ENCODE data around the gene SPAG4.

DNA sequence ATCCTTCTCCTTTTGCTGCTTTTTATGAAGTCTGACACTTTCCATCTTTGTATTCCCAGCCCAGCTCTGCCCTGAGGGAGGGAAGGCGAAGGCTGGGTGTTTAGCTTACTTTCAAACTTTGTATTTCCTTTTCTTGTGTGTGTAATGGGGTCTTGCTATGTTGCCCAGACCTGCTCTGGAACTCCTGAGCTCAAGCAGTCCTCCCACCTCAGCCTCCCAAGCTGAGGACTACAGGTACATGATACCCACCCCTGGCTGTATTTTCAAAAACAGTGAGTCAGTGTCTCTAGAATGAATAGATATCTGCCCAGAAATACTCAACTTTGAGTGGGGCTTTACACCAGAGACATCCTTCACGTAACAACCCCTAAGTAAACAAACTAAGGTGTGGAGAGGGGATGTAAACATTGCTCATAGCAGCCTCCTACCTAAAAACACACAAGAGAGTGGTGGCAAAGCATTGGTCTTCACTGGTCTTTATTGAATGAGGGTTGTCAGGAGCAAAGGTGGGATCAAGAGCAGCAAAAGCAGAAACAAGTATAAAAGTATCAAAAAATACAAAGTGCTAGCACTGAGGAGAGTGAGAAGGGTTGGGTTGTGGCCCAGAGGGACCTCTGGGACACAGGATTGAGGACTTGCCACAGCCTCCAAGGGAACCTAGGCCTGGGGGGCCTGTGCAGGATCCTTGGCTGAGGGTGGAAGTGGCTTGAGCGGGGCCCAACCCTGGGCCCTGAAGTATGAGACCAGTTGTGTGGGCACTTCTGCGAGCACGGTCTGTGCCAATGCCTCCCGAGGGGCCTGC is 10.2 kb downstream of the SPAG4 start:
- TF ChIP-seq POLR2AphosphoS5 (IDR thresholded peaks at IDR 0.05; ENCODE audit: low read depth, low read length) (no peak), POLR2A (IDR thresholded peaks at IDR 0.05; ENCODE audit: low read depth, low read length) (no peak), TAF1 (IDR thresholded peaks at IDR 0.05; ENCODE audit: low read depth, low read length) (no peak), POU2F2 (IDR thresholded peaks at IDR 0.05; ENCODE audit: low read depth, low read length) (no peak), SPI1 (IDR thresholded peaks at IDR 0.05; ENCODE audit: low read depth, low read length) (no peak)

Data from GM12891 (cell line).